ENCODE measurements around the gene CZIB.

The CZIB gene

GRCh38 chr1:53220171-53220961 is at the start of gene CZIB:
Gene CZIB, minus strand, starts transcription at chr1:53220634. Its CDS starts 59 bp downstream, at chr1:53220575.
- DNase-seq (ENCODE audit: low read depth) = peak; percentile 60

- DNase-seq (ENCODE audit: low read depth) = no peak
Observed at GRCh38 chr1:53270107-53270506, 49.7 kb upstream of the CZIB start.

GRCh38 chr1:53267761-53268160 is 47.3 kb upstream of the CZIB start:
- no peak for DNase-seq (ENCODE audit: low read depth)

- no peak for DNase-seq (ENCODE audit: low read depth)
Observed at GRCh38 chr1:53266038-53266437, 45.6 kb upstream of the CZIB start.

- DNase-seq (ENCODE audit: low read depth) = no peak
Observed at GRCh38 chr1:53265581-53265980, 45.1 kb upstream of the CZIB start.

- no peak for DNase-seq (ENCODE audit: low read depth)
Observed at GRCh38 chr1:53264048-53264447, 43.6 kb upstream of the CZIB start.

- DNase-seq (ENCODE audit: low read depth) = no peak
Observed at GRCh38 chr1:53262000-53262399, 41.6 kb upstream of the CZIB start.

GRCh38 chr1:53260631-53261247 is 40.3 kb upstream of the CZIB start:
- no peak for DNase-seq (ENCODE audit: low read depth)

- DNase-seq (ENCODE audit: low read depth) = no peak
Observed at GRCh38 chr1:53259932-53260331, 39.5 kb upstream of the CZIB start.

- DNase-seq (ENCODE audit: low read depth) = no peak
Observed at GRCh38 chr1:53258216-53258615, 37.8 kb upstream of the CZIB start.

GRCh38 chr1:53257454-53258081 is 37.1 kb upstream of the CZIB start:
- DNase-seq (ENCODE audit: low read depth) = no peak

GRCh38 chr1:53256511-53257453 is 36.3 kb upstream of the CZIB start:
- no peak for DNase-seq (ENCODE audit: low read depth)

GRCh38 chr1:53255031-53255430 is 34.6 kb upstream of the CZIB start:
- no peak for DNase-seq (ENCODE audit: low read depth)

GRCh38 chr1:53254011-53254640 is 33.7 kb upstream of the CZIB start:
- no peak for DNase-seq (ENCODE audit: low read depth)

GRCh38 chr1:53250325-53250724 is 29.9 kb upstream of the CZIB start:
- no peak for DNase-seq (ENCODE audit: low read depth)

- peak; percentile 61 for DNase-seq (ENCODE audit: low read depth)
Observed at GRCh38 chr1:53249706-53250105, 29.3 kb upstream of the CZIB start.

- DNase-seq (ENCODE audit: low read depth) = peak; percentile 88
Observed at GRCh38 chr1:53246261-53247134, 26.1 kb upstream of the CZIB start.

GRCh38 chr1:53244141-53244540 is 23.7 kb upstream of the CZIB start:
- no peak for DNase-seq (ENCODE audit: low read depth)

GRCh38 chr1:53242381-53242780 is 21.9 kb upstream of the CZIB start:
- DNase-seq (ENCODE audit: low read depth) = no peak

- no peak for DNase-seq (ENCODE audit: low read depth)
Observed at GRCh38 chr1:53241828-53242227, 21.4 kb upstream of the CZIB start.

All from GM04503 (cell line).